Measurements from ENCODE around the gene HAL.
"Not testable (repeated sequence)": the region's sequence is repeated elsewhere in the genome, so short reads cannot be mapped to it uniquely, and the experiment has no call there.

Gene HAL

DNA sequence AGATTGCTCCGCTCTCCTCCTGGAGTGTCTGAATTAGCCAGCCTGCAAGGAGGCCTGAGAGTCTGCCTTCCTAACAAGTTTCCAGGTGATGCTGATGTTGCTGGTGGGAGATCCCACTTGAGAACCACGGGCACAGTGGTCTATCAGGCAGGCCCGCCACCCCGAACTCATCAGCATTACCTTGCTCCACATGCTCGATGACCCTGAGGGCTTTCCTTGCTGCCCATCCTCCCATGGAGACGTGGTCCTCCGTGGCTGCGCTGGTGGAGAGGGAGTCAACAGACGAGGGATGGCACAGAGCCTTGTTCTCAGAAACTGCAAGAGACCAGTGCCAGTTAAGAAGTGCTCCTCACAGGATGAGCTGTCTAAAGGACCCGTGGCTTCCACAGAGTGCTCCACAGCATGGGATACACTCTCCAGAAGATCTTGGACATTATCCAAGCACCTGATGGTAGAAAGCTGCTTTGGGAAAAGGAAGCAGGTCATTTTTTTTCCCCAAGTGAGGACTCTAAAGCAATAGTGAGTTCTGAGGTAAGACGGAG lies 18.3 kb downstream of the HAL start:
- DNase-seq (ENCODE audit: low spot score): no peak

DNA sequence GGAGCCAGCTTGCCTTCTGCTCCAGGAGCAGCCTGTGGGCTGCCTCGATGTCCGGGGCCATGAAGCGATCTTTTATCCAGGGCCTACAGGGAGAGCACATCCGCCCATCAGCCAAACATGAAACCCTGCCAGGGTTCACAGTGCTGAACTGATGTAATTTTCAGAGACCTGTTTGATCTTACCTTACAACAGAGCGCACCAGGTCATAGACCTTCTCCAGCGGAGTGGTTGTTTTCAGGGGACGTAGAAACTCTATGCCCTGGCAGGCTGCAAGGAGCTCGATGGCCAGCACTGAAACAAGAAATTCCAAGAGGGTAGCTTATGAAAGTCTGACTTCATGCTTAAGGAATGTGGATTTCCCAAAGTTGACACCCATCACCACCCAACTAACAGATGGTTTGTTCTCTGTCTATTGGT lies 19.7 kb downstream of the HAL start:
- no peak for DNase-seq (ENCODE audit: low spot score)

DNA sequence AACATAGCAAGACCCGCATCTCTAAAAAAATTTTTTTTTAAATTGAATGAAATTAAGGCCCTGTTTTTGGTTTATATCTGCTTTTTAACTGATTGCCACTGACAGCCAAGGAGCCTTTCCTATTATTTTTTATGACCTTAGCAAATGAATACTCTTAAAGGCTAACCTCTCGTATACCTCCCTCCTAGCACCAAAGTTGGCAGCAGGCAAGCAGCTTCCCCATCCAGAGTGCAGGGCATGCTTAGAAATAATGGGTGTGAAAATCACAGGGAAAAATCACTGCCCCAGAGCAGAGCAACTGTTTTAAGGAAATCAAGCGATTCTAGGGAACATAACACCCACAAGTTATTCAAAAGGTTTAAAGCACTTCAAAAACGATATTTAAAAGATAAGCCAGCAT lies 20.7 kb downstream of the HAL start:
- DNase-seq (ENCODE audit: low spot score): no peak

DNA sequence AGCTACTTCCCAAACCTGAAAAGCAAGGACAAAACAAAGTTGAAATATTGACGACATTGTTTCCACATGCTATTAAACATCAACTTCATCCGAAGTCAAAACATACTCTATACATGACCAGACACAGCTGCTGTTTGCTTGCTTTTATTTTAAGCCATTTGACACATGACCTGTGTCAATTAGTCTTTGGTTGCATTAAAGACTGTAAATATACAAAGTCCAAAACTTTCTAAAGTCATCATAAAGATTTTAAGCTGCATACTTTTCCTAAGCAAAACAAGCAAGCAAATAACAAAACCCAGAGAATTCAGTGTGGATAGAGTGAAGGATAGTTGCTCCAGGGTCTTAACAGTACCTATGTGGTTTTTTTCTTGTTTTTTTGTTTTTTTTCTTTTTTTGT lies 21.8 kb downstream of the HAL start:
- no peak for DNase-seq (ENCODE audit: low spot score)

DNA sequence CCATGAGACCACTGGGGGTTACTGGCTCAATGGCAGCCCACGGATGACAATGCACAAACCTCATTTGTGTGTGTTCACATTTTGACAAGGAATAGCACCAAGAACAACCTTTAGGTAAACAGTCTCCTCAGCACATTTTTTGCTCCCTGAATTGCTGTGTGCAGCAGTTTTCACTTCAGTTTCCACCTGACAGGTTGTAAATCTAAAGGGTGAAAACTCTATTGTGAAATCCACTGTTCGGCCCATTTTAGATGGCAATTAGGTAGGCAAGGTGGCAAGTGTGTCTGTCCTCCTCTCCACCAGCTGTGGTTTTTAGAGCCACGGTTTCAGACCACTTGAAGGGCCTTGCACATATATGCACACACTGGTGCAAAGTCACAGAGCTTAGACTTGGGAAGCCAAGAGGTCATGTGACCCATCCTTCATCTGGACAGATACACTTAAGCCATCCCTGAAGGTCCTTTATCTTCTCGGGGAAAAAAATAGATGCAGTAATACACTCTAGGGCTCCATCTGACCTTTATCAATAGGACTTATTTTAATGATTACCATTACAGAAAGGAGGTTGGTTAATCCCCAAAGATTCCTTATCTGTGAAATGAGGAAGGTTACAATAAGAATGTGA lies 23.2 kb downstream of the HAL start:
- no peak for DNase-seq (ENCODE audit: low spot score)

DNA sequence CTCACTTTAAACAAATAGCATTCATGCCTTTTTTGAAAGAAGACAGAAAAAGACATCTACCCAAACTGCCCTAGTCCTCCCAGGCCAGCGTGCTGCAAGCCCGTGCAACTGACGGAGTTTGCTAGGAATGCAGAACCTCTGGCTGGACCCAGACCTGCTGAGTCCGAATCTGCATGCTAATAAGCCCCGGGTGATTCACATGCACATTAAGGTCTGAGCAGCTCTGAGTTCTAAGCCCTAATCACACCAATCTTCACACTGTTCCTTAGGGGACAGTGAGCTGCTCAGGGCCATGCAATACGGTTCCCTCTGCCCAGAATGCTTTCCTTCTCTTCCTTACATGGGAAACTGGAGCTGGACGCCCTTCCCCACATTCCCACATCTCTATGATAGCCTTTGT lies 25.2 kb downstream of the HAL start:
- no peak for DNase-seq (ENCODE audit: low spot score)

DNA sequence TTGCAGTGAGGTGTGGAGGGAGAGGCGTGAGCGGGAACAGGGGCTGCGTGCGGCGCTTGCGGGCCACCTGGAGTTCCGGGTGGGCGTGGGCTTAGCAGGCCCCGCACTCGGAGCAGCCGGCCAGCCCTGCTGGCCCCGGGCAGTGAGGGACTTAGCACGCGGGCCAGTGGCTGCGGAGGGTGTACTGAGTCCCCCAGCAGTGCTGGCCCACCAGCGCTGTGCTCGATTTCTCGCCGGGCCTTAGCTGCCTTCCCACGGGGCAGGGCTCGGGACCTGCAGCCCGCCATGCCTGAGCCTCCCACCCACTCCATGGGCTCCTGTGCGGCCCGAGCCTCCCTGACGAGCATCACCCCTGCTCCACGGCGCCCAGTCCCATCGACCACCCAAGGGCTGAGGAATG lies 27.0 kb downstream of the HAL start:
- DNase-seq (ENCODE audit: low spot score): not testable (repeated sequence)

DNA sequence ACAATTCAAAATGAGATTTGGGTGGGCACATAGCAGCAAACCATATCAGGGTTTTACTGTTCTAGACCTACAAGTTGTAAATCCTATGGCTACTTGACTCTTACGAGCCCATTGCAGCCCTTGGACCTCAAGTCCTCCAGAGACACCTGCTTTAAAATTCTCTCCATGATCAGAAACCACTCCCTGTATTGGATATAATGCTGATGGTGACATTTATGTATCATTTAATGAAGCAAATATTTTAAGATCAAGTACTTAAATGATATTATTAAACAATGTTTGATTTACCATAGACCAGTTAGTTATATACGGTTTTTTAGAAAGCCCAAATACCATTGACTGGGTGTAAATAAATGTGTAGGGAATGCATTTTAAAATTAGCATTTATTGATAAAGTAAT lies 28.8 kb downstream of the HAL start:
- no peak for DNase-seq (ENCODE audit: low spot score)

DNA sequence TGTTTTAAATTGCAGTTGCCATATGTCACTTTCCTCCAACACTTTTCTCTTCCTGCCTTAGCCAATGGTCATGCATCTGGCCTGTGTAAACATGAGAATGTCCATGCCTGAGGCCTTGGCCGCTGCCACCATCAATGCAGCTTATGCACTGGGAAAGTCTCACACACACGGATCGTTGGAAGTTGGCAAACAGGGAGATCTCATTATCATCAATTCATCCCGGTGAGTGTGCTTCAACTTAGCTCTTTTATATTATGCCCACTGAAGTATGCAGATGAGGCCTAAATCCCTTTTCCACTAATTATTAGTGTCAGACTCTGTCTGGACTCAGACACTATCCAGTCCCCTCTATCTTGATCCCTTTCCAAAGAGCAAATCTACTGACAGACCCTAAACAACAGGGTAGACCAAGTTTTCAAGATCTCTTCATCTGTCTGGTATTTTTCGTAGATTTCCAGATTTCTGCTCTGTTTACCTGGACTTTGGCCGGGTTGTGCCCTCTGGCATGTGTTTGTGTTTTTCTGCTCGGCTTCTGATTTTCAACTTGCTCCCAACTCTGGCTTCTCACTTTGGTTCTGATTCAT lies 29.8 kb downstream of the HAL start:
- DNase-seq (ENCODE audit: low spot score): no peak

DNA sequence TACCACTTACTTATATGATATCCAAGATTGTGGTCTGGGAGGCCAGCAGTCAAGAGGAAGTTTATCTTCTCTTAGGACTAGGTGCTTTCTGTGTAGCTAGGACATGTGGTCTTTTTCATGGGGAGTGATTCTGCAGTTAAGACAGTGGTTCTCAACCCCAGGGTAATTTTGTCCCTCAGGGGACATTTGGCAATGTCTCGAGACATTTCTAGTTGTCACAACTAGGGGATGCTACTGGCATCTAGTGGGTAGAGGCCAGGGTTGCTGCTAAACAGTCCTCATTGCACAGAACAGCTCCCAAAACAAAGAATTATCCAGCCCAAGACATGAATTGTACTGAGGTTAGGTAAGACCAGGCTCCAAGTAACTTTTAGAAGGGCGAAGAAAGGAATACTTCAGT lies 33.0 kb downstream of the HAL start:
- no peak for DNase-seq (ENCODE audit: low spot score)

DNA sequence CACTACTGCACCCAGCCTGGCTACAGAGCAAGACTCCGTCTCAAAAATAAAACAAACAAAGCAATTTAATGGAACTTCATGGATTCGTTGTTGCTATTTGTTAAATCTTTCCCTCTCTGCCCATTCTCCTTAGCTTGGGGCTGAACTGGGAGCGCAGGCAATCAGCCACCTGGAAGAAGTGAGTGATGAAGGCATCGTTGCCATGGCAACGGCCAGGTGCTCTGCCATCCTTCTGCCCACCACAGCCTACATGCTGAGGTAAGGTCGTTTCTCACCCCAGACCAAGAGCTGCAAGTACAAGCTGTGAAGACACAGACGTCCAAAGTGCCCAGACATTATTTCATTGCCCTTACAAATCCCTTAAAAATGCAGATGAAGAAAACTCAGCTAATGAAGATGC lies 33.9 kb downstream of the HAL start:
- DNase-seq (ENCODE audit: low spot score): no peak

DNA sequence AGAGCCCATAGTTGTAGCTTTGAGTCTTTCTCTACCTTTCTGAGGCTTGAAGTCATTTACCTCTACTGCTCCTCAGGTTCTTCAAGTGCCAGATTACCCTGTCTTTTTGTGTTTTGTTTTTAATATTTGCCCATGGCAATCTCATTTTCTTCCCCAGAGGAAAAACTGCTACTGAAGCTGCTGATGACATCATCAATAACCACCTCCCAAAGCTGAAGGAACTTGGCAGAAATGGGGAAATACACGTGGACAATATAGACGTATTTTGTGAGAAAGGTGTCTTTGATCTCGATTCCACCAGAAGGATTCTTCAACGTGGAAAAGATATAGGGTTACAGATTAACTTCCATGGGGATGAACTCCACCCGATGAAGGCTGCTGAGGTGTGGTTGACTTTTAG lies 35.9 kb downstream of the HAL start:
- no peak for DNase-seq (ENCODE audit: low spot score)

DNA sequence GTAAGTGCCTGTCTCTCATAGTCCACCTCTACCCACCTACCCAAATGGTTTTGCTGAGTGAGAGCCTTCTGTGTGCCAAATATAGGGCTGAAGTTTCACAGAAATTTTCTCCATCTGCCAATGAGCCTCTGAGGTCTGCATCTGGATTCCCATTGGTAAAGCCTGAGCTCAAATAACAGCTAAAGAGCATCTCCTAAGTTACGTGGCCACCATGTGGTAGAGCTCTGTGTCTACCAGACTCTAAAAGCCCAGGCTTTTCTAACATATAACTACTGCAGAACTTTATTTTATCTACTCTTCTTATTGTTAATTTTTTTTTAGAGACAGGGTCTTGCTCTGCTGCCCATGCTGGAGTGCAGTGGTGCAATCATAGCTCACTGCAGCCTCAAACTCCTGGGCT lies 37.0 kb downstream of the HAL start:
- DNase-seq (ENCODE audit: low spot score): no peak

DNA sequence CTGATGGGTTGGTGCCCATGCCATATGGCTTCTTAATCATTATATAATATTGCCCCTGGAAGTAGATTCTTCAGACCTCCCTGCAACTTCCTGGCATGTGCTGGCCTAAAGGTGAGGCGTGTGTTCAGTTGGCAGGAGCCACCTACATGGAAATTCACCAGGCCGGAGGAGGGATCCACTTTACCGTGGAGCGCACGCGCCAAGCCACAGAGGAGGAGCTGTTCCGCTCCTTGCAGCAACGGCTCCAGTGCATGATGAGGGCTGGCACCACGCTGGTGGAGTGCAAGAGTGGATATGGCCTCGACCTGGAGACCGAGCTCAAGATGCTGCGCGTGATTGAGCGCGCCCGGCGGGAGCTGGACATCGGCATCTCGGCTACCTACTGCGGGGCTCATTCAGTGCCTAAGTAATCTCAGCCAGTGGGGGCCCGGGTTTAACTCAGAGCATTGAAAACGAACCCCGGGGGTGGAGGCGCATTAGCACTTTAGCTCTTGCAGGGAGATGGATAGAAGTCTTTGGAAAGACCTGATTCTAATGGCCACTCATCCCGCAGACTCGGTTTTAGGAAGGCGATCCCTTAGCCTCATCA lies 39.5 kb downstream of the HAL start:
- DNase-seq (ENCODE audit: low spot score): no peak

DNA sequence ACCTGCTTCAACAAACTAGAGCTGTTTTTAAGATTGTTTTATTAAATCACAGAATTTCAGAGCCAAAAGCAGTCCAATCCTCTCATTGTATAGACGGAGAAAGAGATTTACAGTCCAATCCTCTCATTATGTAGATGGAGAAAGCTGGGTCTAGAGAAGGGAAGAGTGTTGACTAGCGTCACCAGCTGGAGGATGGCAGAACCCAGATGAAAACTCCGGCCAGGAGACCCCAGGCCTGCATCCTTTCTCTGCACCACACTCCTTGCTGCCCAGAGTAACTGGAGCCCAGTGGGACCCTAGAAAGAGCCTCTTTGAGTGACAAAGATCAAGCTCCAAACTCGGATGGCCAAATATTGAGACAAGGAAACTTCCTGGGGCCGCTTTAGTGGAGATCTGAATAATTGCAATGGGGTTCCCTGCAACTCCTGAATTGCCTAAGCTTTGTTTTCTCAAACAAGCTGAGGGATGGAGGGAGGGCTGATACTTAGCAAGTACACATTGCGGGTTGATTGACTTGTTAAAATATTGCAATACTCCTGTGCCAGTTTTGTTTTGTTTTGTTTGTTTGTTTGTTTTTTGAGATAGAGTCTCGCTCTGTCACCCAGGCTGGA lies 40.5 kb downstream of the HAL start:
- no peak for DNase-seq (ENCODE audit: low spot score)

DNA sequence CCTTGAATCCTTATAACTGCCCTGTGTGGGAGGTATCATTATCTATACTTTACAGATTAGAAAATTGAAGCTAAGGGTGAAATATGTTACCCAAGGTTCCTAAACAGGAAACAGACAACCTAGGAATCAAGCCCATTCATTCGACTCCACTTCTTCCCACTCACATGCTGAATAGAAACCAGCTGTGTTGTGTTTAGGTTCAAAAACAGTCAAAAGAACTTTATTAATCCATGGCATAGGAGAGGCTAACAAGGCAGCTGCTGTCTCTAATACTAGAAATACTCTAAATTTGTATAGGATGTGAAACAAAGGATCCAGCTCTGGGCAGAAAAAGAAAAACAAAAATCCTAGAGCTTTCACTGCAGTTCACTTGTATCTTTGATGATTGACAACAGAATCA lies 43.1 kb downstream of the HAL start:
- no peak for DNase-seq (ENCODE audit: low spot score)

DNA sequence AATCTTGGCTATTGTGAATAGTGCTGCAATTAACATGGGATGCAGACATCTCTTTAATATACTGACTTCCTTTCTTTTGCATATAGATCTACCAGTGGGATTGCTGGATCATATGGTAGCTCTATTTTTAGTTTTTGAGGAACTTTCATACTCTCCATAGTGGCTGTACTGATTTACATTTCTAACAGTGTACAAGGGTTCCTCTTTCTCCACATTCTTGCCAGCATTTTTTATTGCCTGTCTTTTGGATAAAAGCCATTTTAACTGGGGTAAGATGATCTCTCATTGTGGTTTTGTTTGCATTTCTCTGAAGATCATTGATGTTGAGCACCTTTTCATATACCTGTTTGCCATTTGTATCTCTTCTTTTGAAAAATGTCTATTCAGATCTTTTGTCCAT lies 44.6 kb downstream of the HAL start:
- DNase-seq (ENCODE audit: low spot score): no peak

DNA sequence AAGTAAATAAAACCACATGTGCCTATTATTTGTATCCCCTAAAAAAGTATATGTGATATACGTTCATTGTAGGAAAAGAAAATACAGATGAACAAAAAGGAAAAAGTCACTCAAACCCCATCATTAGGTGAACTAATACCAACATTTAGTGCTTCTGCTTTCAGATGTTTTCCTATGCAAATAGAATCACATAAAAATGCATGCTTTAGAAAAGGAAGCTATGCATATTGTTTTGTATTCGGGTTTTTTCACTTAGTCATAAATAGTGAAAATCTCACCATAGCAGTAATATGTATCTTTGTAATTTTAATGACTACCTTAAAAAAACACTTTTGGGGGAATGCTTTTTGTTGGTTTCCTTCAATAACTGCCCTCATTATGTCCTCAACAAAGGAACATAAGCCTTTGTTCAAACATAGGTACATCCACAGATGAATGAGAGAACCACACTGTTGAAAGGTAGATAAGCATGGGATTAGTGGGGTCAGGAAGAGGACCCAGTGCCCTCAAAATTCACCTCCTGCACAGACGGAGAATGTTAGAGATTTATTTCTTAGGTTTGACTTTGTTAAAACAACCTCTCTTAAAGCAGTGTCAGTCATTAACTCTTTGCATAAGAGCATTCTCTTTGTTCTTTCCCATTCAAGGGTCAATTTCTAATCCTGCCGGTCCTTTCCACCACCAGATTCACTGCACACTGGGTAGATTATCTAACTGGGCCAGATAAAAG lies 46.5 kb downstream of the HAL start:
- no peak for DNase-seq (ENCODE audit: low spot score)

DNA sequence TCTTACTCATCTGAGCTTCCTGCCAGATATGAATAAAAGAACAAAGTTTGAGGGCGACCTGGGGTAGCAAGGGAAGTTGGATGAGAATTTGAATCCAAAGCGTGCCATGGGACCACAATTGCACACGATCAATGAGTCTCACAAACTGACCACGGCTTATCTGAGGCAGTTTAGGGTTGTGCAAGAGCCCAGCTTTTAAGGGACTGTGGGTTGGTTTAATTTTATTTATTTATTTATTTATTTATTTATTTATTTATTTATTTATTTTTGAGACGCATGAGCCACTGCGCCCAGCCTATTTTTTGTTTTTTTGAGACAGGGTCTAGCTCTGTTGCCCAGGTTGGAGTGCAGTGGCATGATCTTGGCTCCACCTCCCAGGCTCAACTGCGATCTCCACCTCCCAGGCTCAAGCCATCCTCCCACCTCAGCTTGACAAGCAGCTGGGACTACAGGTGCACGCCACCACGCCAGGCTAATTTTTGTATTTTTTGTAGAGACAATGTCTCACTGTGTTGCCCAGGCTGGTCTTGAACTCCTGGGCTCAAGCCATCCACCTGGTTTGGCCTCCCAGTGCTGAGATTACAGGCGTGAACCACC lies 51.9 kb downstream of the HAL start:
- DNase-seq (ENCODE audit: low spot score): no peak

DNA sequence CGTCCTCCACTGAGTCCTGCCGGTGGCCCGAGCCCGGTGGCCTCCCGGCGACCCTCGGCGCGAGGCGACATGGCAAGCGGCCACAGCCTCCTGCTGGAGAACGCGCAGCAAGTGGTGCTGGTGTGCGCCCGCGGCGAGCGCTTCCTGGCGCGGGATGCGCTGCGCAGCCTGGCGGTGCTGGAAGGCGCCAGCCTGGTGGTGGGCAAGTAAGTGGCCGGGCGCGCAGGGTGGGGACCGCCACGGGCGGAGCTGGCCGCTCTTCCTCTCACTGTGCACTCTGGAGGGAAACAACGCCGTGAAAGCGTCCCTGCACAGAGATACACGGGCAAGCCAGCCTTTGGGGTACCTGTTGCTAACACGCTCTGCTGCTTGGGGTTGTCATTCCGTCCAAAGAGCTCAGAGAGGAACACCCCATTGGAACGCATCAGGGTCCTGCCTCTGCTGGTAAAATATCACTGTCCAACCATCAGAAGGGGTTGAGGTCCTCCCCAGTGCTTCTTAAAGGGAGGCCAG lies 52.8 kb downstream of the HAL start, which contains the start of gene AMDHD1:
Gene AMDHD1, plus strand, starts transcription at position 2 of the 513 bp plus-strand sequence. Its CDS starts 68 bp downstream, at position 70.
- DNase-seq (ENCODE audit: low spot score): peak; percentile 81

DNA sequence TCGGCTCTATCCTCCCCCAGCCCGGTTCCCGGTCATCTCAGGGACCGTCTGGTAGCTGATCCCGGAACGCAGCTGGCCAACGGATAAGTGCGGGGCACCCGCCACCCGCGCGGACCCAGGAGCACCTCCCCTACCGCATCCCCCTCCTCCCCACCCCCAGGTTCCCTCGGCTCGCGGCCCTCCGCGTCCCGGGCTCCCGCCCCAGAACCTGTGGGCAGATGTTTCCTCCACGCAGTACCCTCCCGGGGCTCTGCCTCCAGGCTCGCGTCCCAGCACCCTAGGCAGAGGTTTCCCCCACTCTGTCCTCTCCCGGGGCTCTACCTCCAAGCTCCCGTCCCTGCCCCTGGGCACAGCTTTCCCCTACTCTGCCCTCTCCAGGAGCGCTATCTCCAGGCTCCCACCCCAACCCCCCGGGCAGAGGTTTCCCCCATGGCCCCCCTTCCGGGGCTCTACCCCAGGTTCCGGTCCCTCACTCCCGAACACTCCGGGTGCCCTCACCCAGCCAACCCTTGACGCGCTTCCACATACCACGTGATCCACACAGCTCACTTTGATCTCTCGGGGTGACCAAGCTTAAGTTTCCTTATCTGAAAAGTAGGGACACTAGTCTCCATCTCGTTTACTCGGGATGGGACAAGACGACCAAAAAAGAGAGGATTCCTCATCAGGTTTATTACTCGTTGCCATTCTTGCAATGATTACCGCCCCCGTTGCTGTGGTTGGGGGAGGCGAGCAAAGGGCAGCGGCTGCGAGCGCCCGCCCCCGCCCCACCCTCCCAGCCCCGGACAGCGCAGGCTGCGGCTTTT lies 53.4 kb downstream of the HAL start, which contains the start of gene CCDC38:
Gene CCDC38, minus strand, starts transcription at position 91 of the 806 bp plus-strand sequence. CDS start 6,105 bp downstream, outside the sequence.
- peak; percentile 67 for DNase-seq (ENCODE audit: low spot score)

Measured in D341Med (cell line).